ENCODE data around the gene TRAPPC11. TPM values are rescaled to one million over a fixed set of nuclear protein-coding genes. Genes with fewer than 3 reads are reported as not detected.
"Not testable (repeated sequence)": the region's sequence is repeated elsewhere in the genome, so short reads cannot be mapped to it uniquely, and the experiment has no call there.

Gene TRAPPC11
- polyA plus RNA-seq, 1 of the 3 experiments (the other 2 are of a cell fraction): 18.8 TPM

DNA sequence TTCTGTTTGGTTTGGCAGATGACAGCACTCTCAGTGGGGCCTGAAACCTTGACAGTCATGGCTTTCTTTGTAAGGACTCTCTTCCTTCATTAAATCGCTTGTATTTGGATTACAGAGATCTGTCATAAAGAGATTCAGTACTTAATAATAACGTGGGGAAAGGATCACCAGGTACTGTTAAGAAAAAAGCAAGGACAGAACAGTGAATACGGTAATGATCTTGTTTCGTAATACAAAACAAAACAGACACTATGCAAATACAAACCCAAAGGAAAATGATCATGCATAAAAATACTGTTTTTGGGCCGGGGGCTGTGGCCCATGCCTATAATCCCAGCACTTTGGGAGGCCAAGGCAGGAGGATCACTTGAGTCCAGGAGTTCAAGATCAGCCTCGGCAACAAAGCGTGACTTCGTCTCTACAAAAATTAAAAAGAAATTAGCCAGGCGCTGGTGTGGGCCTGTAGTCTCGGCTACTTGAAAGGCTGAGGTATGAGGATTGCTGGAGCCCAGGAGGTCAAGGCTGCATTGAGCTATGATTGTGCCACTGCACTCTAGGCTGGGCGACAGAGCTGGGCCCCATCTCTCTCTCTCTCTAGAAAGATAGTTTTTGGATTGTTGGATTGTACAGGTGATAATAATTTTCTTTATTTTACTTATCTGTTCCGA is 64.6 kb downstream of the TRAPPC11 start:
- no peaks in the 10 kb centered on the region for H3K9me2 ChIP-seq
- no peaks in the 10 kb centered on the region for H3K27me3 ChIP-seq (ENCODE audit: insufficient read depth)
- H3K27ac ChIP-seq (ENCODE audit: low read depth in 2 of 2, low read length in 1 of 2): no peak overlapping the region
- DNase-seq: no peak
- no peaks in the 10 kb centered on the region for H4K20me1 ChIP-seq (ENCODE audit: insufficient read depth)
- no peak overlapping the region for H3K4me3 ChIP-seq (ENCODE audit: low read depth in 2 of 2, low read length in 1 of 2)
- CTCF ChIA-PET: no interaction called here
- H3K4me1 ChIP-seq (ENCODE audit: control insufficient read depth in 1 of 2, insufficient read depth in 2 of 2, low read depth in 1 of 2, low read length in 1 of 2): no peaks in the 10 kb centered on the region; a peak in 1 of 4 replicates
- TF ChIP-seq JUND (IDR thresholded peaks at IDR 0.05): no peak
- H3K9ac ChIP-seq: no peak overlapping the region
- 0 out of 2 replicates have a peak overlapping the region, but pooled peaks have one; percentile 41 for H2AFZ ChIP-seq (ENCODE audit: low read depth)
- POLR2A ChIA-PET: no interaction called here
- no peak overlapping the region for H3K4me2 ChIP-seq
- WGBS (ENCODE audit: low lambda C conversion rate): 93% methylated on average over 12 of the region's 12 CpGs
- no peaks in the 10 kb centered on the region for H3F3A ChIP-seq (replicated peaks; ENCODE audit: insufficient read depth)
- H3K36me3 ChIP-seq (replicated peaks in 1 of 2; ENCODE audit: control insufficient read depth in 1 of 2, insufficient read depth in 2 of 2, low read length in 1 of 2): no peaks in the 10 kb centered on the region
- no peaks in the 10 kb centered on the region for H3K9me3 ChIP-seq
- no peaks in the 10 kb centered on the region for H3K79me2 ChIP-seq (ENCODE audit: insufficient read depth)

DNA sequence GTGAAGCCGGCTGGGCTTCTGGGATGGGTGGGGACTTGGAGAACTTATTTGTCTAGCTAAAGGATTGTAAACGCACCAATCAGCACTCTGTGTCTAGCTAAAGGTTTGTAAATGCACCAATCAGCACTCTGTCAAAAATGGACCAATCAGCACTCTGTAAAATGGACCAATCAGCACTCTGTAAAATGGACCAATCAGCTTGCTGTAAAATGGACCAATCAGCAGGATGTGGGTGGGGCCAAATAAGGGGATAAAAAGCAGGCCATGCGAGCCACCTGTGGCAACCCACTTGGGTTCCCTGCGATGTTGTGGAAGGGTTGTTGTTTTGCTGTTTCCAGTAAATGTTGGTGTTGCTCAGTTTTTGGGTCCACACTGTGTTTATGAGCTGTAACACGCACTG is 66.5 kb downstream of the TRAPPC11 start:
- H3K4me3 ChIP-seq (ENCODE audit: low read depth in 2 of 2, low read length in 1 of 2); CTCF ChIA-PET; H3K79me2 ChIP-seq (ENCODE audit: insufficient read depth); H3K9me2 ChIP-seq; DNase-seq; H3K4me1 ChIP-seq (ENCODE audit: control insufficient read depth in 1 of 2, insufficient read depth in 2 of 2, low read depth in 1 of 2, low read length in 1 of 2); H4K20me1 ChIP-seq (ENCODE audit: insufficient read depth); H3K4me2 ChIP-seq; H3K27ac ChIP-seq (ENCODE audit: low read depth in 2 of 2, low read length in 1 of 2); H3K9ac ChIP-seq; H3K9me3 ChIP-seq; H3K27me3 ChIP-seq (ENCODE audit: insufficient read depth); H3F3A ChIP-seq (replicated peaks; ENCODE audit: insufficient read depth); H3K36me3 ChIP-seq (replicated peaks in 1 of 2; ENCODE audit: control insufficient read depth in 1 of 2, insufficient read depth in 2 of 2, low read length in 1 of 2); POLR2A ChIA-PET; H2AFZ ChIP-seq (ENCODE audit: low read depth): not testable (repeated sequence)
- WGBS (ENCODE audit: low lambda C conversion rate): 79% methylated on average over 4 of the region's 5 CpGs

- ChIA-PET POLR2A (no interaction called here), CTCF (no interaction called here)
- Histone ChIP-seq H3K27me3 (ENCODE audit: insufficient read depth) (no peaks in the 10 kb centered on the region), H3K79me2 (ENCODE audit: insufficient read depth) (no peaks in the 10 kb centered on the region), H3K4me2 (no peak overlapping the region), H4K20me1 (ENCODE audit: insufficient read depth) (no peaks in the 10 kb centered on the region), H3K4me3 (ENCODE audit: low read depth in 2 of 2, low read length in 1 of 2) (no peak overlapping the region), H3K9me3 (no peaks in the 10 kb centered on the region), H2AFZ (ENCODE audit: low read depth) (no peak overlapping the region), H3K9ac (no peak overlapping the region), H3K36me3 (replicated peaks in 1 of 2; ENCODE audit: control insufficient read depth in 1 of 2, insufficient read depth in 2 of 2, low read length in 1 of 2) (no peaks in the 10 kb centered on the region), H3F3A (replicated peaks; ENCODE audit: insufficient read depth) (no peaks in the 10 kb centered on the region), H3K4me1 (ENCODE audit: control insufficient read depth in 1 of 2, insufficient read depth in 2 of 2, low read depth in 1 of 2, low read length in 1 of 2) (no peaks in the 10 kb centered on the region; a peak in 1 of 4 replicates), H3K9me2 (no peaks in the 10 kb centered on the region), H3K27ac (ENCODE audit: low read depth in 2 of 2, low read length in 1 of 2) (no peak overlapping the region)
- TF ChIP-seq JUND (IDR thresholded peaks at IDR 0.05) (no peak), YY1 (IDR thresholded peaks at IDR 0.05; ENCODE audit: low read depth) (no peak)
- TF ChIP-seq, protein P1, sequence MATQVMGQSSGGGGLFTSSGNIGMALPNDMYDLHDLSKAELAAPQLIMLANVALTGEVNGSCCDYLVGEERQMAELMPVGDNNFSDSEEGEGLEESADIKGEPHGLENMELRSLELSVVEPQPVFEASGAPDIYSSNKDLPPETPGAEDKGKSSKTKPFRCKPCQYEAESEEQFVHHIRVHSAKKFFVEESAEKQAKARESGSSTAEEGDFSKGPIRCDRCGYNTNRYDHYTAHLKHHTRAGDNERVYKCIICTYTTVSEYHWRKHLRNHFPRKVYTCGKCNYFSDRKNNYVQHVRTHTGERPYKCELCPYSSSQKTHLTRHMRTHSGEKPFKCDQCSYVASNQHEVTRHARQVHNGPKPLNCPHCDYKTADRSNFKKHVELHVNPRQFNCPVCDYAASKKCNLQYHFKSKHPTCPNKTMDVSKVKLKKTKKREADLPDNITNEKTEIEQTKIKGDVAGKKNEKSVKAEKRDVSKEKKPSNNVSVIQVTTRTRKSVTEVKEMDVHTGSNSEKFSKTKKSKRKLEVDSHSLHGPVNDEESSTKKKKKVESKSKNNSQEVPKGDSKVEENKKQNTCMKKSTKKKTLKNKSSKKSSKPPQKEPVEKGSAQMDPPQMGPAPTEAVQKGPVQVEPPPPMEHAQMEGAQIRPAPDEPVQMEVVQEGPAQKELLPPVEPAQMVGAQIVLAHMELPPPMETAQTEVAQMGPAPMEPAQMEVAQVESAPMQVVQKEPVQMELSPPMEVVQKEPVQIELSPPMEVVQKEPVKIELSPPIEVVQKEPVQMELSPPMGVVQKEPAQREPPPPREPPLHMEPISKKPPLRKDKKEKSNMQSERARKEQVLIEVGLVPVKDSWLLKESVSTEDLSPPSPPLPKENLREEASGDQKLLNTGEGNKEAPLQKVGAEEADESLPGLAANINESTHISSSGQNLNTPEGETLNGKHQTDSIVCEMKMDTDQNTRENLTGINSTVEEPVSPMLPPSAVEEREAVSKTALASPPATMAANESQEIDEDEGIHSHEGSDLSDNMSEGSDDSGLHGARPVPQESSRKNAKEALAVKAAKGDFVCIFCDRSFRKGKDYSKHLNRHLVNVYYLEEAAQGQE (IDR thresholded peaks at IDR 0.05; ENCODE audit: low read depth, low read length): no peak
- no peak for DNase-seq
- WGBS (ENCODE audit: low lambda C conversion rate): 83% methylated on average over 5 of the region's 5 CpGs
Observed at GRCh38 chr4:183727482-183727881, 68.4 kb downstream of the TRAPPC11 start.
